ENCODE data around the gene SHLD1. TPM values are rescaled to one million over a fixed set of nuclear protein-coding genes. Genes with fewer than 3 reads are reported as not detected.

Gene SHLD1
- total and polyA plus RNA-seq, 2 donors (not counting 3 experiments of a cell fraction or from before 2014, with no cell fraction given): 4.7 to 6.3 TPM

GRCh38 chr20:5809495-5809894 lies 59.3 kb downstream of the SHLD1 start:
- Histone ChIP-seq H4K20me1 (replicated peaks; ENCODE audit: control insufficient read depth, extremely low read depth, insufficient read depth, low read length) (no peaks in the 10 kb centered on the region), H2AFZ (ENCODE audit: low read depth, low read length) (no peak overlapping the region), H3K27ac (ENCODE audit: insufficient read depth, low read depth, low read length) (no peak overlapping the region), H3K36me3 (ENCODE audit: control insufficient read depth in 2 of 2, extremely low read depth in 1 of 2, insufficient read depth in 2 of 2, low read length in 2 of 2) (no peaks in the 10 kb centered on the region), H3K9me3 (replicated peaks; ENCODE audit: control insufficient read depth, insufficient read depth, low read length) (no peaks in the 10 kb centered on the region), H3K27me3 (ENCODE audit: control insufficient read depth in 2 of 2, insufficient read depth in 2 of 2, low read length in 2 of 2) (no peaks in the 10 kb centered on the region), H3K9me1 (replicated peaks; ENCODE audit: control insufficient read depth, extremely low read depth, insufficient read depth, low read length) (no peaks in the 10 kb centered on the region), H3K79me2 (ENCODE audit: control insufficient read depth, insufficient read depth, low read length) (no peaks in the 10 kb centered on the region), H3K4me3 (replicated peaks in 1 of 3; ENCODE audit: insufficient read depth in 1 of 3, low read depth in 1 of 3, low read length in 3 of 3) (no peak overlapping the region), H3K4me1 (ENCODE audit: control insufficient read depth, extremely low read depth, insufficient read depth, low read length) (peaks cover 8% of the 10 kb centered on the region), H3K9ac (replicated peaks; ENCODE audit: extremely low read depth, insufficient read depth, low read length) (no peak overlapping the region), H3K4me2 (ENCODE audit: insufficient read depth, low read length) (no peak overlapping the region)
- dilution Hi-C loops (cut with MboI; ENCODE audit: extremely low pct_ligation_motif_present, low sequenced_read_pairs) (no loop called here), intact Hi-C loops (cut with micrococcal nuclease) (no loop called here)
- BruUV-seq (replicated peaks): no TSS peak
- TF ChIP-seq POLR2A (IDR thresholded peaks at IDR 0.05; ENCODE audit: low read depth, low read length) (no peak), GATA2 (IDR thresholded peaks at IDR 0.05; ENCODE audit: insufficient read depth, insufficient read length, low read depth, low read length) (no peak), MAX (IDR thresholded peaks at IDR 0.05; ENCODE audit: insufficient read depth, insufficient read length) (no peak), EZH2 (IDR thresholded peaks at IDR 0.05; ENCODE audit: borderline replicate concordance, low read depth, low read length, severe bottlenecking) (no peak), JUN (IDR thresholded peaks at IDR 0.05; ENCODE audit: borderline replicate concordance, insufficient read depth, insufficient read length, low read depth) (no peak), CTCF (IDR thresholded peaks at IDR 0.05; ENCODE audit: extremely low read depth in 1 of 2, insufficient read depth in 1 of 2, low read depth in 1 of 2, low read length in 2 of 2) (no peak), FOS (IDR thresholded peaks at IDR 0.05; ENCODE audit: borderline replicate concordance, insufficient read depth, low read length) (no peak), POLR2AphosphoS5 (IDR thresholded peaks at IDR 0.05; ENCODE audit: insufficient read depth, low read depth, low read length) (no peak), MYC (IDR thresholded peaks at IDR 0.05; ENCODE audit: low read depth, low read length) (no peak)
- DNase-seq (ENCODE audit: low read depth, low spot score) (no peak), FAIRE-seq (no peak)
- CTCF ChIA-PET: interaction anchor here (0.7 to 3.4 kb wide), 7 partner anchors 8 to 281 kb away, joined by 3 to 15 read pairs (median 5); no protein-coding TSS in a partner anchor
- POLR2A ChIA-PET: no interaction called here
